NOMO-1 treated with dmso at 0.1 percent for 144 hours (cell line): ENCODE results near the gene NRXN2.
A peak's percentile ranks its signal among the peaks of the same experiment; 100 is the strongest.
"Not testable (repeated sequence)": the region's sequence is repeated elsewhere in the genome, so short reads cannot be mapped to it uniquely, and the experiment has no call there.

ENCODE experiments used
- DNase-seq: peaks from one replicate; lab custom pipeline; 2025; ENCODE audit not compliant: unreplicated experiment; lab: John Stamatoyannopoulos, UW

Gene NRXN2

DNA sequence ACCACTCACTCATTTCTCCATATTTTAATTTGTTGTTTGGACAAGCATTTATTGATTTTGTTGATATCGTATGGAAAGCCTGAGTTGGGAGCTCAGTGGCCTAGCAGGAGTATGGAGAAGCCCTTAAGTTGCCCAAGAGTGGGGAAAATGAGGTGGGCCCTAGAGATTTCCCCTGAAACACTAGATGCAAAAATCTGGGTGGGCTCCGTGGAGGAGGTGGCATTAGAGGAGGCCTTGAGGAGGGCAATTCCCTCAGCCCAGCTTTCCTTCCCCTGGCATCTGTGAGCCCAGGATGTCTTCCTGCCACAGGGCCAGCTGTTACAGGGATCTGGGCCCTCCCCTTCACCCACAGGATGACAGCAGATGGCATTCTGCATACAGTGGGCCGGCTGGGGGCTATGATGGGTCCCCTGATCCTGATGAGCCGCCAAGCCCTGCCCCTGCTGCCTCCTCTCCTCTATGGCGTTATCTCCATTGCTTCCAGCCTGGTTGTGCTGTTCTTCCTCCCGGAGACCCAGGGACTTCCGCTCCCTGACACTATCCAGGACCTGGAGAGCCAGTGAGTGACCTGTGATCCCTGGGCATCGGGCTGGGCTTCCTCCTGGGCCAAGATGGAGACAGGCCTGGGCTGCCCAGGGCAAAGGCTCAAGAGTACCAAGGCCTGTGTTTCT lies 153.6 kb downstream of the NRXN2 start:
- DNase-seq = no peak

- no peak for DNase-seq
Observed at GRCh38 chr11:64568584-64569140, 154.3 kb downstream of the NRXN2 start.

- DNase-seq = no peak
Observed at GRCh38 chr11:64568041-64568571, 154.9 kb downstream of the NRXN2 start.

DNA sequence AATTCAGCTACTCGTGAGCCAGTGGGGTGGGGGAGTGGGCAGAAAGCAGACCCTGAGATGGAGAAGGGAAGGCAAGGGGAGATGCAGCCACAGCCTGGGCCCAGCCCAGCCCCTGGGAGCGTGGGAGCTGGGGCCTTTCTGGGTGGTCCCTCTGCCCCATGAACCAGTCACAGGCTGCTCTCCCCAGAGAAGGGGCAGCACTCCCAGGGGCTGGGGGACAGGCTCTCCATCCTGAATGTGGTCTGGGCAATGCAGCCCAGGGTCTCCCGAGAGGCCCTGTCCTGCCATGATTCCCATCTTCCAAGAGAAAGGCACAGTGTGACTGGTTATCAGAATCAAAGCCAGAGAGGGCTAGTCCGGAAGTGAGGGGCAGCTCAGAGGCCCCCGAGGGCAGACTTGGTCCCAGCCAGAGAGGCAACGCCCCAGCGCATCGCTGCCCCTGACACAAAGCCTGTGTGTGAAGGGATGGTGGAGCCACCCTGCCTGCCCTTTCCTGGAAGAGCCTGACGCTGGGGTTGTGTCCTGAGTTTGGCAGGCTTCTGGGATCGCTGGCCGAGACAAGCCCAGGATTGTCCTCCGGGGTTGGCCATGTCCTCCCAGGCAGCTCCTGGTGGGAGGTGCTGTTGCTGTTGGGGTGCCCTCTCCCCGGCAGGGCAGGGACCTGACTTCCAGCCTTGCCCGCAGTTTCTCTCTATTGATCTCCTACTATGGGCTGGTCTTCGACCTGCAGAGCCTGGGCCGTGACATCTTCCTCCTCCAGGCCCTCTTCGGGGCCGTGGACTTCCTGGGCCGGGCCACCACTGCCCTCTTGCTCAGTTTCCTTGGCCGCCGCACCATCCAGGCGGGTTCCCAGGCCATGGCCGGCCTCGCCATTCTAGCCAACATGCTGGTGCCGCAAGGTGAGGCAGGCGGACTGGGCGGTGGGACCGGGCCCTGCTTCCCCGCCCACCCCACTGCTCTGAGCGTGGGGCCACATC lies 155.8 kb downstream of the NRXN2 start:
- DNase-seq = no peak

DNA sequence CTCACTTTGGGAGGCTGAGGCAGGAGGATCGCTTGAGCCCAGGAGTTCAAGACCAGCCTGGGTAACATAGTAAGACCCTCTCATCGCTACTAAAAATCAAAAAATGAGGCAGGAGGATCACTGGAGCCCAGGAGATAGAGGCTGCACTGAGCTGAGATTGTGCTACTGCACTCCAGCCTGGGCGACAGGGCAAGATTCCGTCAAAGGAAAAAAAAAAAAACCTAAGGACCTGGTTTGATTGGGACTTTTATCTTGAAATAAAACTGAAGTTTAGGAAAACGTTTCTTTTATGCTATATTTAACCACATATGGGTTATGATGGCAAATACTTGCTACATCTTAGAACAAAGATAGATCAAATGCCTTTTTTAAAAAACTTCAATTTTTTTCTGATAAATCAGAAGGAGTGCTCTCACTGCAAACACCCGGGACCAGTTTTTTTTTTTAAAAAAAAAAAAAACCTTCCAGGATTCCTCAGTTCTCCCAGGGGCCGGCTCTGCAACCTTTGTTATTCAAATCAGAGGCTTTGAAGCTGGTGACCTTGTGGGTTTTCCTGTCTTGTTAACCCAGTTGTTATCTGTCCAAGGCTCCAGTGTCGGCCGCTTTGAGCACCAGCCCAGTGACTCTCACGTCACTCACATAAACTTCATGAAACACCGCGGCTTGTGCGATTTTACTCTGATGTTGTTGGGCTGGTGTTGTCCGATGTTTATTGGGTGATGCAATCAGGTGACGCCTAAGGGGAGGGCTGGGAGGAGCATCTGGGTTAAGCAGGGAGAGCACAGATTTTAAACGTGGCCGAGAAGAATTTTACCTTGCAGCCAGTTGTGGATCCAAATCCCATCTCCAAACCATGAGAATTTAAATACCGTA lies 156.7 kb downstream of the NRXN2 start:
- peak; percentile 14 for DNase-seq

GRCh38 chr11:64564947-64565889 lies 157.8 kb downstream of the NRXN2 start:
- DNase-seq = no peak

- DNase-seq = no peak
Observed at GRCh38 chr11:64564419-64564818, 158.6 kb downstream of the NRXN2 start.

DNA sequence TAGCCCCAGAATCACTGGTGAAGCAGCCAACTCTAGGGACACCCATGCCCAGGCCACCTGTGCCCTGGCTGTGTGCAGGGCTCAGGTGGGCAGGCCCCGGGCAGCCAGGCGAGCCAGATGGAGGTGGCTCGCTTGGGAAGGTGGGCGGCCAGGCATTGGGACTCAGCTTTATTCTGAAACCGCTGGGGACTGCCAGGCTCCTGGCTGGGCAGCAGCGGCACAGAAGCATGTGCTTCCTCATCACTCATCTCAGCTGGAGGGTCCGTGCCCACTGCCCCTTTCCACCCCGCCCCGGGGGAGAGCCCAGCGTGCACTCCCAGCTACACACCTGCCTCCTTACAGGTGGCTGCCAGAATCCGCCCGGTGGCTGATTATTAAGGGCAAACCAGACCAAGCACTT lies 159.0 kb downstream of the NRXN2 start:
- no peak for DNase-seq

DNA sequence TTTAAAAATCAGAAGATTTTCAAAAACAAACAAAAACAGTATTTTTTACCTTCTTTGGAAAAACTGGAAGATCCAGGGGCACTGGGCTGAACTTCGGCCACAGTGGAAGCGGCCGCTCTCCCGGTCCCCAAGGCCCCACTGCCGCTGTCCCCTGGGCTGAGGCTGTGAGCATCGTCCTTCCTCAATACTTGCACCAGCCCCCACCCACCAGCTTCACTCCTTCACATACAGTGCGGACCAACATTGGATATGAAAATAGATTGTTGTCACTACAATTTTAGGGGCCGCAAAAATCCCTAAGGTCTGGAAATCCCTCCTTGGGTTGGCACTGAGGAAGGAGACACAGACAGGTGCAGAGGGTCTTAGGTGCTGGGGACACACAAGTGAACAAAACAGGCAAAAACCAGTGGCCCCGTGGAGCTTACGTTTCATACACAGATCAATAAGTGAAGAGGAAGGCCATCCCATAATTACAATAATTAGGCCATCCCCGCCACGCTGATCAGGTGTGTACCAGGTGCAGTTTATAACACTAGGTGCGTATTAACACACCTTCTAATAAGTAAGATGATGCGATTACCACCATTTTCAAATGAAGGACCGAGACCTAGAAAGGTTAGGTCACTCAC lies 160.2 kb downstream of the NRXN2 start:
- no peak for DNase-seq

GRCh38 chr11:64561984-64562722 lies 160.8 kb downstream of the NRXN2 start:
- no peak for DNase-seq

GRCh38 chr11:64561429-64561828 lies 161.6 kb downstream of the NRXN2 start:
- not testable (repeated sequence) for DNase-seq

GRCh38 chr11:64560941-64561340 lies 162.1 kb downstream of the NRXN2 start:
- DNase-seq = no peak

DNA sequence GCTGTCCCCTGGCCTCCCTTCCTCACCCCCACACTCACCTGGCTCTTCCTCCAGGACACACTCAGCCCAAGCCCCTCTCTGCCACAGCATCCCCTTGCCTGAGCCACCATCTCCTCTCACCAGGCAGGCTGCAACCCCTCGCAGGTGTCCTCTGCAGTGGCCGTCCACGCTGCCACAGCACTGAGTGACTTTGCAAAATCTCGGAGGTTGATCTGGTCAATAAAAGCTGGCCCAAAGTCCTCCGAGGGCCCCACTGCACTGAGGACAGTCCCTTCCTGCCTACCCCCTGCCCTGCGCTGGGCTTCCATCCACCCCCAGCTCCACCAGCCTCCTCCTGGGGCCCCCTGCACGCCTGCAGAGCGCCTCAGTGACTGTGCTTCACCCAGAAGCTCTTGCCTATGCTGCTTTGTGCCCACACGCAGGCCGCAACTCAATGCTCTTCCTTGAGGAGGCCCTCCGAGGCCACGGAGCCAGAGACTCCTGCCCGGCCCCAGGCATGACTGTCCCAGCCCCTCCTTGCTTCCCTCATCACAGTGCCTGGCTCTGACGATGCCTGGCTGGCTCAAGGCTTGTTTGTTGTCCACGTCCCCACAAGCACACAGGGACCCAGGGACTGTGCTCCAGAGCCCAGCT lies 162.7 kb downstream of the NRXN2 start:
- DNase-seq = no peak

GRCh38 chr11:64559351-64560138 lies 163.5 kb downstream of the NRXN2 start:
- DNase-seq = no peak

DNA sequence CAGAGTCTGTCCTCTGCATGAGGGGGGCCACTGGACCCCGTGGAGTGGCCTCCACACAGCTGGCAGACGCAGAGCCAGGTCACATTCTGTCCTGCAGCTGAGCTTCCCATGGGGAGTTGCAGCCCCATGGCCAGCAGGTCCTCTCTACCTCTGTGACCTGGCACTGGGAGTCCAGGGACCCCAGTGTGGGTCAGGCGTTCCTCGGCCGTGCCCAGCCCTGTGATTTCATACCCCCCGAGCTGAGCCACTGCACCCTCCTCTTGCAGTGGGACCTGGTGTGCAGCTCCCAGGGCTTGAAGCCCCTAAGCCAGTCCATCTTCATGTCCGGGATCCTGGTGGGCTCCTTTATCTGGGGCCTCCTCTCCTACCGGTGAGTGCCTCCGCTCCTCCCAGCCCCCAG lies 164.1 kb downstream of the NRXN2 start:
- DNase-seq = no peak

GRCh38 chr11:64558065-64558745 lies 164.8 kb downstream of the NRXN2 start:
- no peak for DNase-seq
